ENCODE results near the gene LRP10.

Gene LRP10

DNA sequence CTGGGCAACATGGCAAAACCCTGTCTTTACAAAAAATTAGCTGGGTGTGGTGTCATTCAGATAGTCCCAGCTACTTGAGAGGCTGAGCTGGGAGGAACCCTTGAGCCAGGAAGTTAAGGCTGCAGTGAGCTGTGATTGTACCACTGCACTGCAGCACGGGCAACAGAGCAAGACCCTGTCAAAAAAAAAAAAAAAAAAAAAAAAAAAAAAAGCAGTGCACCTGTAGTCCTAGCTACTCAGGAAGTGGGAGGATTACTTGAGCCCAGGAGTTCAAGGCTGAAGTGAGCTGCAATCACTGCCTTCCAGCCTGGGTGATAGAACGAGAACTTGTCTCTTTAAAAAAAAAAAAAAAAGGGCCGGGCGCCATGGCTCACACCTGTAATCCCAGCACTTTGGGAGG is 17.1 kb downstream of the LRP10 start:
- no peak for TF ChIP-seq CTCF (conservative IDR thresholded peaks at IDR 0.05)
- H3K27ac ChIP-seq = no peak overlapping the region

GRCh38 chr14:22890416-22890815 is 18.9 kb downstream of the LRP10 start:
- TF ChIP-seq CTCF (conservative IDR thresholded peaks at IDR 0.05) = no peak

GRCh38 chr14:22892488-22892887 is 20.9 kb downstream of the LRP10 start:
- no peak for TF ChIP-seq CTCF (conservative IDR thresholded peaks at IDR 0.05)
- no peak overlapping the region for H3K27ac ChIP-seq

More at GRCh38 chr14:22890416-22890815, 18.9 kb downstream of the LRP10 start:
- H3K27ac ChIP-seq = no peak overlapping the region

GRCh38 chr14:22893706-22894105 is 22.2 kb downstream of the LRP10 start:
- no peak for TF ChIP-seq CTCF (conservative IDR thresholded peaks at IDR 0.05)
- no peak overlapping the region for H3K27ac ChIP-seq

DNA sequence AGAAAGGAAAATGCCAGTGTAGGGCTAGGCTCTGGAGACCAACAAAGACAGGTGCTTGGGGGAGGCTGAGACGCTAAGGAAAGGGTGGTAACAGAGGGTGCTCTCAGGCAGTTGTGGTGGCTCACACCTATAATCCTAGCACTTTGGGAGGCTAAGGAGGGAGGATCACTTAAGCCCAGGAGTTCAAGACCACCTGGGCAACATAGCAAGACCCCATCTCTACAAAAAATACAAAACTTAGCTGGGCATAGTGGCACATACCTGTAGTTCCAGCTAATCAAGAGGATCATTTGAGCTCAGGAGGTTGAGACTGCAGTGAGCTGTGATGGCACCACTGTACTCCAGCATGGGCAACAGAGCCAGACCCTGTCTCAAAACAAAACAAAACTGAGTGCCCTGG is 23.9 kb downstream of the LRP10 start:
- TF ChIP-seq CTCF (conservative IDR thresholded peaks at IDR 0.05) = no peak
- H3K27ac ChIP-seq = no peak overlapping the region

DNA sequence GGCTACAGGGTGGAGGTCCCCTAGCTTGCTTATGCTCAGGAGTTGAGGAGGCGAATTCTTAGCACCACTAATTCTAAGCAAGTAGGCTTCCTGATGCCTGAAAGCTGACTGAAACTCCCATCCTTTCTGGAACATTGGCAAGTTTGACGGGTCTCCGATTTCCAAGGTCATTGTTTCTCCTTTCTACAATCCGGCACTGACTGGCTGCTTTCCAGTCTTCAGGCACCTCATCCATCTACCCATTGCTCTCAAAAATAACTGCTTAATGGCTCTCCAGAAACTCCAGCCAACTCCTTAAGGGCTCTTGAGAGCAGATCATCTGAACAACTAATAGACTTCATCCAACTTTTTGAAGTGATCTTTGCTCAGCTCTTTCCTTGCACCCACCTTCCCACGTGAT is 24.8 kb downstream of the LRP10 start:
- TF ChIP-seq CTCF (conservative IDR thresholded peaks at IDR 0.05) = no peak

GRCh38 chr14:22896760-22897159 is 25.2 kb downstream of the LRP10 start:
- no peak overlapping the region for H3K27ac ChIP-seq
- no peak for TF ChIP-seq CTCF (conservative IDR thresholded peaks at IDR 0.05)

More for the DNA sequence above, 24.8 kb downstream of the LRP10 start:
- H3K27ac ChIP-seq = no peak overlapping the region

GRCh38 chr14:22897357-22897756 is 25.8 kb downstream of the LRP10 start:
- H3K27ac ChIP-seq = no peak overlapping the region
- no peak for TF ChIP-seq CTCF (conservative IDR thresholded peaks at IDR 0.05)

Measured in VCaP (cell line).